K562 (cell line): ENCODE results near the gene CLCF1. TPM values are rescaled to one million over a fixed set of nuclear protein-coding genes. Genes with fewer than 3 reads are reported as not detected.

Experiments used
- ATAC-seq: fragments of 200-7000 bp; cut with Tn5 transposase; 3 replicates; pipeline ENCODE4 v1.9.1; 2020; ENCODE audit warnings: moderate library complexity
- BruUV-seq: library from RNA; stranded (reverse); fragments of 400-500 nt; replicated peaks from 2 replicates; lab custom pipeline; 2021; lab: Mats Ljungman, UMichigan
- CTCF ChIA-PET: fragments of 300-600 bp; formaldehyde crosslinking; extraction: SDS; loops from one replicate; lab custom pipeline; 2021; ENCODE audit warnings: low intra/inter-chr PET ratio; lab: Yijun Ruan, JAX
- POLR2A ChIA-PET: fragments of 300-600, 350-650 bp; sonication (Branson Sonifier 250); formaldehyde crosslinking; extraction: SDS; loops from one replicate; lab custom pipeline; 2021; ENCODE audit warnings: antibody characterized with exemption, inconsistent platforms; lab: Yijun Ruan, JAX
- DNase-seq, 4 experiments: peaks; one replicate each; pipeline versions ENCODE4 v3.0.0 to v3.0.0-alpha.2; 2011 to 2018; ENCODE audit warnings: low spot score in 3 of 4, mixed read lengths in 3 of 4; ENCODE audit errors: extremely low read depth in 1 of 4
- FAIRE-seq: peaks from 2 replicates; lab custom pipeline; 2011; peaks lifted over from hg19 to GRCh38; lab: Jason Lieb, UNC
- H2AFZ ChIP-seq: 2 replicates; pipeline ENCODE4 v1.6.0; 2011; ENCODE audit warnings: low read depth, low read length, control low read depth, inconsistent platforms
- H3K27ac ChIP-seq: fragments of 200-600 bp; 3 replicates; pipeline ENCODE4 v1.8.0; 2011; ENCODE audit warnings: low read depth, mild to moderate bottlenecking, control low read depth, inconsistent platforms, low read length, moderate library complexity, mixed read lengths; ENCODE audit errors: extremely low read depth
- H3K27me3 ChIP-seq, 2 experiments: fragments of 300-600 bp in 1 of 2; 2 replicates in 1 of 2; 3 replicates in 1 of 2; pipeline versions ENCODE4 v1.6.0 to v1.8.0; 2011; ENCODE audit warnings: inconsistent platforms in 2 of 2, low read length in 2 of 2, mild to moderate bottlenecking in 1 of 2, mixed read lengths in 1 of 2, moderate library complexity in 1 of 2; ENCODE audit not compliant: control insufficient read depth in 2 of 2, insufficient read depth in 2 of 2
- H3K36me3 ChIP-seq: fragments of 300-600 bp; 3 replicates; pipeline ENCODE4 v1.8.0; 2011; ENCODE audit warnings: mild to moderate bottlenecking, low read length, inconsistent platforms; ENCODE audit not compliant: control insufficient read depth, insufficient read depth
- H3K4me1 ChIP-seq, 2 experiments: fragments of 200-600 bp in 1 of 2; replicated peaks in 1 of 2; 2 replicates in 1 of 2; 3 replicates in 1 of 2; pipeline versions ENCODE4 v1.5.1 to v1.8.0; 2011; ENCODE audit warnings: inconsistent platforms in 2 of 2, low read length in 2 of 2, mild to moderate bottlenecking in 1 of 2, mixed read lengths in 1 of 2, moderate library complexity in 1 of 2; ENCODE audit not compliant: control insufficient read depth in 2 of 2, insufficient read depth in 2 of 2
- H3K4me2 ChIP-seq: 2 replicates; pipeline ENCODE4 v1.6.1; 2011; ENCODE audit warnings: low read length, control low read depth, inconsistent platforms, mixed read lengths; ENCODE audit not compliant: insufficient read depth
- H3K4me3 ChIP-seq: fragments of 200-600 bp; sonication (generic), shearing (Covaris generic); 2 replicates; pipeline ENCODE4 v1.5.1; 2016; ENCODE audit warnings: control low read depth, inconsistent platforms
- H3K79me2 ChIP-seq: fragments of 200-600 bp; 3 replicates; pipeline ENCODE4 v1.8.0; 2011; ENCODE audit warnings: low read length, inconsistent platforms; ENCODE audit not compliant: control insufficient read depth, insufficient read depth
- H3K9ac ChIP-seq, 2 experiments: 2 replicates each; pipeline versions ENCODE4 v1.6.0 to v1.6.1; 2011; ENCODE audit warnings: low read depth in 2 of 2, low read length in 2 of 2, control low read depth in 1 of 2, inconsistent platforms in 1 of 2, mild to moderate bottlenecking in 1 of 2, mixed read lengths in 1 of 2; ENCODE audit not compliant: insufficient read depth in 1 of 2
- H3K9me1 ChIP-seq: one replicate; pipeline ENCODE4 v1.6.0; 2011; ENCODE audit warnings: inconsistent platforms, mild to moderate bottlenecking, low read length, moderate library complexity; ENCODE audit not compliant: control insufficient read depth, insufficient read depth
- H3K9me3 ChIP-seq: replicated peaks from 2 replicates; pipeline ENCODE4 v1.5.1; 2011; ENCODE audit warnings: low read depth, low read length, inconsistent platforms; ENCODE audit not compliant: control insufficient read depth, insufficient read depth
- H4K20me1 ChIP-seq: replicated peaks from 2 replicates; pipeline ENCODE4 v1.6.1; 2011; ENCODE audit warnings: low read length, inconsistent platforms, mixed read lengths; ENCODE audit not compliant: control insufficient read depth, insufficient read depth
- CHAMP1 ChIP-seq: fragments of 450-650 bp; IDR thresholded peaks from 2 replicates; pipeline ENCODE4 v1.6.1; 2016; ENCODE audit warnings: mild to moderate bottlenecking
- ETS1 ChIP-seq: conservative IDR thresholded peaks from 2 replicates; pipeline ENCODE4 v1.6.1; 2011; ENCODE audit warnings: low read depth, mild to moderate bottlenecking, low read length; ENCODE audit not compliant: control insufficient read depth
- FOXO4 ChIP-seq: fragments of 450-650 bp; formaldehyde crosslinking; IDR thresholded peaks from 2 replicates; pipeline ENCODE4 v1.4.0; 2020; ENCODE audit warnings: mild to moderate bottlenecking, moderate library complexity
- GTF2A2 ChIP-seq: IDR thresholded peaks from 2 replicates; pipeline ENCODE4 v1.6.1; 2016; ENCODE audit warnings: mild to moderate bottlenecking, missing genetic modification characterization, missing compliant biosample characterization
- MXI1 ChIP-seq: IDR thresholded peaks from 2 replicates; pipeline ENCODE4 v1.6.1; 2011; ENCODE audit warnings: low read depth, mild to moderate bottlenecking, improper control_type of control experiment, low read length
- RBM17 ChIP-seq: fragments of 200-400 bp; formaldehyde crosslinking; IDR thresholded peaks from 2 replicates; pipeline ENCODE4 v1.6.1; 2017; ENCODE audit warnings: low read depth, mild to moderate bottlenecking, low read length, borderline replicate concordance
- RNF219 ChIP-seq: fragments of 250-450 bp; sonication (Bioruptor Pico); IDR thresholded peaks from 2 replicates; pipeline ENCODE4 v1.5.0; 2022; ENCODE audit warnings: mild to moderate bottlenecking
- TAF9B ChIP-seq: fragments of 450-650 bp; IDR thresholded peaks from 2 replicates; pipeline ENCODE4 v1.6.1; 2018; ENCODE audit warnings: mild to moderate bottlenecking; ENCODE audit not compliant: partially characterized antibody
- ZFP91 ChIP-seq: sonication (generic); formaldehyde crosslinking; IDR thresholded peaks from 2 replicates; pipeline ENCODE4 v1.8.0; 2022; ENCODE audit warnings: mild to moderate bottlenecking, missing genetic modification reagents
- ZNF324 ChIP-seq: fragments of 250-450 bp; sonication (Bioruptor Pico); IDR thresholded peaks from 2 replicates; pipeline ENCODE4 v1.4.0; 2020; ENCODE audit warnings: mild to moderate bottlenecking
- ZNF384 ChIP-seq: IDR thresholded peaks from 2 replicates; pipeline ENCODE4 v1.6.1; 2012; ENCODE audit warnings: low read depth, low read length, improper control_type of control experiment
- ZNF76 ChIP-seq: fragments of 250-450 bp; sonication (Bioruptor Pico); IDR thresholded peaks from 2 replicates; pipeline ENCODE4 v1.4.0; 2020; ENCODE audit warnings: mild to moderate bottlenecking, moderate library complexity, borderline replicate concordance
- WGBS: fragments of 100-300 bp; shearing (Covaris generic); methylation state at CpG from one replicate; pipeline ENCODE4 v1.1.6; 2016; ENCODE audit warnings: low coverage, mixed read lengths; ENCODE audit not compliant: insufficient coverage; ENCODE audit errors: missing lambda C conversion rate; 5-methylcytosine and 5-hydroxymethylcytosine counted together
- in situ Hi-C: fragments of 300-500 bp; cut with MboI; formaldehyde crosslinking; loops from 4 replicates; pipeline ENCODE4 v1.15.0; 2018; ENCODE audit warnings: inconsistent platforms, mixed read lengths
- intact Hi-C: fragments of 100-400 bp; cut with micrococcal nuclease; formaldehyde crosslinking; loops from 2 replicates; pipeline ENCODE4 v1.14.2; 2022
- polyA plus RNA-seq, 8 experiments: library from polyadenylated mRNA; depleted of rRNA in 4 of 8; stranded (reverse) in 5 of 8; unstranded in 3 of 8; fragments of >200 nt; fragmentation: Nextera tagmentation in 2 of 8; fragmentation: Illumina TruSeq in 1 of 8; extraction: Ambion mirVana in 2 of 8; extraction: Trizol in 1 of 8; gene quantifications; 2 replicates each; pipeline versions ENCODE4 v1.2.1 to v1.2.3, GENCODE V29; 2011 to 2014; ENCODE audit warnings: inconsistent platforms in 1 of 8, missing spikeins in 1 of 8
- total RNA-seq, 7 experiments: library from RNA; depleted of rRNA in 6 of 7; stranded (reverse); fragments of >200 nt in 6 of 7; fragmentation: Illumina TruSeq in 2 of 7; extraction: Trizol in 2 of 7; gene quantifications; 2 replicates each; pipeline versions ENCODE4 v1.2.1 to v1.2.3, GENCODE V29; 2011 to 2021; ENCODE audit warnings: low replicate concordance in 1 of 7

Gene CLCF1
- total and polyA plus RNA-seq, 9 of the 15 experiments (the other 6 are each of a cell fraction or from before 2014, with no cell fraction given): 0.49 to 5.8 (median 3.0) TPM

GRCh38 chr11:67349928-67350465, 23.4 kb downstream of the CLCF1 start:
- Histone ChIP-seq H3K9me1 (no peaks in the 10 kb centered on the region), H4K20me1 (no peaks in the 10 kb centered on the region; the same call in 1 of the 2 replicates), H3K4me2 (no peak overlapping the region), H3K36me3 (peaks cover 4% of the 10 kb centered on the region; the same call in 1 of the 3 replicates), H3K79me2 (peaks cover 8% of the 10 kb centered on the region), H3K27me3 (no peaks in the 10 kb centered on the region), H3K4me3 (no peak overlapping the region), H2AFZ (no peak overlapping the region), H3K27ac (no peak overlapping the region), H3K9ac (no peak overlapping the region), H3K9me3 (no peaks in the 10 kb centered on the region), H3K4me1 (peaks cover 47 to 51% of the 10 kb centered on the region in 2 experiments)
- intact Hi-C loops: loop anchor here (5.0 kb wide), 1 partner anchor 232 kb away; the partner anchor contains the start of gene GSTP1
- ATAC-seq: no peak
- WGBS: 51% methylated on average over 4 of the region's 4 CpGs
- BruUV-seq: no TSS peak
- in situ Hi-C loops: no loop called here
- POLR2A ChIA-PET: interaction anchor here (0.6 to 1.7 kb wide), 4 partner anchors 30 to 89 kb away, joined by 3 to 5 read pairs (median 3); partner anchors contain the start of gene PPP1CA
- DNase-seq: no peak
- CTCF ChIA-PET: no interaction called here
- FAIRE-seq: no peak
- TF ChIP-seq MXI1: no peak
- no peak for TF ChIP-seq ZNF76 (CRISPR knock-in tag)
- TF ChIP-seq RNF219 (CRISPR knock-in tag): no peak
- TF ChIP-seq ZNF324: no peak
- TF ChIP-seq RBM17: no peak
- no peak for TF ChIP-seq ZFP91 (CRISPR knock-in tag)
- no peak for TF ChIP-seq TAF9B
- TF ChIP-seq GTF2A2: no peak
- TF ChIP-seq ZNF384: no peak
- no peak for TF ChIP-seq FOXO4 (CRISPR knock-in tag)
- no peak for TF ChIP-seq ETS1
- TF ChIP-seq CHAMP1: no peak
